Trophoblast cell (in vitro differentiated cells and primary cell): ENCODE results near the gene FUT8.

Experiments used
- DNase-seq, 2 donors: peaks; one replicate each; pipeline ENCODE4 v3.0.0-alpha.2; 2016
- H2AFZ ChIP-seq: 2 replicates; pipeline ENCODE4 v1.6.1; 2013; ENCODE audit warnings: low read length, moderate library complexity, mild to moderate bottlenecking; ENCODE audit not compliant: insufficient read depth, poor library complexity
- H2AK5ac ChIP-seq: 2 replicates; pipeline ENCODE4 v1.6.1; 2013; ENCODE audit warnings: mild to moderate bottlenecking, low read length
- H2BK120ac ChIP-seq: 2 replicates; pipeline ENCODE4 v1.6.1; 2013; ENCODE audit warnings: low read length, mild to moderate bottlenecking, moderate library complexity; ENCODE audit not compliant: insufficient read depth, poor library complexity
- H2BK12ac ChIP-seq: 2 replicates; pipeline ENCODE4 v1.6.1; 2013; ENCODE audit warnings: mild to moderate bottlenecking, low read length, moderate library complexity
- H2BK5ac ChIP-seq: 2 replicates; pipeline ENCODE4 v1.6.1; 2013; ENCODE audit warnings: low read length, low read depth, moderate library complexity, mild to moderate bottlenecking; ENCODE audit not compliant: poor library complexity
- H3K14ac ChIP-seq: 2 replicates; pipeline ENCODE4 v1.6.1; 2013; ENCODE audit warnings: mild to moderate bottlenecking, low read length
- H3K18ac ChIP-seq: 2 replicates; pipeline ENCODE4 v1.6.1; 2013; ENCODE audit warnings: mild to moderate bottlenecking, low read length
- H3K23ac ChIP-seq: 2 replicates; pipeline ENCODE4 v1.6.1; 2013; ENCODE audit warnings: low read length
- H3K27ac ChIP-seq: 2 replicates; pipeline ENCODE4 v1.5.1; 2013; ENCODE audit warnings: low read depth, mild to moderate bottlenecking, inconsistent platforms, low read length, moderate library complexity
- H3K27me3 ChIP-seq: 2 replicates; pipeline ENCODE4 v1.6.1; 2013; ENCODE audit warnings: inconsistent platforms, mild to moderate bottlenecking, low read length, moderate library complexity; ENCODE audit not compliant: insufficient read depth
- H3K36me3 ChIP-seq, 2 experiments: 1 replicate in 1 of 2; 2 replicates in 1 of 2; pipeline ENCODE4 v1.6.1; 2013; ENCODE audit warnings: low read length in 2 of 2, mild to moderate bottlenecking in 2 of 2, moderate library complexity in 1 of 2; ENCODE audit not compliant: insufficient read depth in 2 of 2, control insufficient read depth in 1 of 2
- H3K4ac ChIP-seq: 2 replicates; pipeline ENCODE4 v1.6.1; 2013; ENCODE audit warnings: low read depth, mild to moderate bottlenecking, low read length, moderate library complexity
- H3K4me1 ChIP-seq, 2 experiments: 1 replicate in 1 of 2; 2 replicates in 1 of 2; pipeline ENCODE4 v1.6.1; 2013; ENCODE audit warnings: low read length in 2 of 2, mild to moderate bottlenecking in 2 of 2, moderate library complexity in 1 of 2; ENCODE audit not compliant: insufficient read depth in 2 of 2, control insufficient read depth in 1 of 2
- H3K4me2 ChIP-seq: 2 replicates; pipeline ENCODE4 v1.6.1; 2013; ENCODE audit warnings: inconsistent platforms, mild to moderate bottlenecking, low read length, moderate library complexity
- H3K4me3 ChIP-seq: 2 replicates; pipeline ENCODE4 v1.5.1; 2013; ENCODE audit warnings: mild to moderate bottlenecking, low read depth, low read length, inconsistent platforms
- H3K79me1 ChIP-seq: one replicate; pipeline ENCODE4 v1.6.1; 2013; ENCODE audit warnings: low read length
- H3K79me2 ChIP-seq: 2 replicates; pipeline ENCODE4 v1.6.1; 2013; ENCODE audit warnings: low read length, mild to moderate bottlenecking; ENCODE audit not compliant: control insufficient read depth, insufficient read depth, poor library complexity
- H3K9ac ChIP-seq: 2 replicates; pipeline ENCODE4 v1.6.1; 2013; ENCODE audit warnings: mild to moderate bottlenecking, low read length
- H3K9me3 ChIP-seq: 2 replicates; pipeline ENCODE4 v1.6.1; 2013; ENCODE audit warnings: low read depth, mild to moderate bottlenecking, control low read depth, inconsistent platforms, low read length; ENCODE audit not compliant: insufficient read depth
- H4K12ac ChIP-seq: 2 replicates; pipeline ENCODE4 v1.6.1; 2013; ENCODE audit warnings: low read depth, mild to moderate bottlenecking, low read length, moderate library complexity
- H4K8ac ChIP-seq: 2 replicates; pipeline ENCODE4 v1.6.1; 2013; ENCODE audit warnings: low read depth, mild to moderate bottlenecking, low read length, moderate library complexity
- H4K91ac ChIP-seq: one replicate; pipeline ENCODE4 v1.6.1; 2013; ENCODE audit warnings: low read depth, mild to moderate bottlenecking, low read length, moderate library complexity
- WGBS: extraction: QIAGEN DNeasy Blood & Tissue Kit; methylation state at CpG from one replicate; pipeline ENCODE4 v1.1.7; 2013; ENCODE audit warnings: missing lambda C conversion rate; ENCODE audit not compliant: insufficient read length, insufficient coverage; ENCODE audit errors: extremely low coverage; 5-methylcytosine and 5-hydroxymethylcytosine counted together

FUT8 gene

GRCh38 chr14:65650826-65651225, 238.3 kb downstream of the FUT8 start:
- H3K9ac ChIP-seq, result no peak overlapping the region
- H3K4me1 ChIP-seq, result no peaks in the 10 kb centered on the region
- no peak overlapping the region for H3K27ac ChIP-seq
- H3K14ac ChIP-seq, result no peak overlapping the region
- H4K8ac ChIP-seq, result no peak overlapping the region
- no peak overlapping the region for H4K12ac ChIP-seq
- H3K36me3 ChIP-seq, result peaks cover 4 to 5% of the 10 kb centered on the region in 2 experiments
- H3K4me2 ChIP-seq, result no peak overlapping the region
- no peak overlapping the region for H2BK12ac ChIP-seq
- no peak overlapping the region for H4K91ac ChIP-seq
- DNase-seq, result no peak
- no CpG with 5 or more reads among the region's 2 CpGs for WGBS
- H3K79me1 ChIP-seq, result no peaks in the 10 kb centered on the region
- no peak overlapping the region for H3K4ac ChIP-seq
- no peaks in the 10 kb centered on the region for H3K9me3 ChIP-seq
- H3K23ac ChIP-seq, result no peak overlapping the region
- no peaks in the 10 kb centered on the region for H3K79me2 ChIP-seq
- no peak overlapping the region for H3K18ac ChIP-seq
- H2BK5ac ChIP-seq, result no peak overlapping the region
- H3K4me3 ChIP-seq, result no peak overlapping the region
- H2BK120ac ChIP-seq, result no peak overlapping the region
- no peak overlapping the region for H2AFZ ChIP-seq
- no peaks in the 10 kb centered on the region for H3K27me3 ChIP-seq
- H2AK5ac ChIP-seq, result no peak overlapping the region

DNA sequence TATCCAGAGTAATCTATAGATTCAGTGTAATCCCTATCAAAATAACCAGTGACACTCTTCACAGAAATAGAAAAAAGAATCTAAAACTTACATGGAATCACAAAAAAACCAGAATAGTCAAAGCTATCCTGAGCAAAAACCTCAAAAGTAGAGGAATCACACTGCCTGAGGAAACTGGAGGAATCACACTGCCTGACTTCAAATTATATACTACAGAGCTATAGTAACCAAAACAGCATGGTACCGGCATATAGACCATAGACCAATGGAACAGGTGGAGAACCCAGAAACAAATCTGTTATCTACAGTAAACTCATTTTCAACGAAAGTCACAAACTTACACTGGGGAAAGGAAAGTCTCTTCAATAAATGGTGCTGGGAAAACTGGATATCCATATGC, 244.0 kb downstream of the FUT8 start:
- Histone ChIP-seq H4K12ac (no peak overlapping the region), H3K79me2 (no peaks in the 10 kb centered on the region), H4K91ac (no peak overlapping the region), H2BK120ac (no peak overlapping the region), H2AK5ac (no peak overlapping the region), H3K4ac (no peak overlapping the region), H3K9ac (no peak overlapping the region), H3K27ac (no peak overlapping the region), H2AFZ (no peak overlapping the region), H3K18ac (no peak overlapping the region), H3K23ac (no peak overlapping the region), H3K4me1 (no peaks in the 10 kb centered on the region), H3K14ac (no peak overlapping the region), H3K79me1 (no peaks in the 10 kb centered on the region), H4K8ac (no peak overlapping the region), H2BK5ac (no peak overlapping the region), H3K27me3 (no peaks in the 10 kb centered on the region), H3K9me3 (no peaks in the 10 kb centered on the region), H3K4me2 (no peak overlapping the region), H2BK12ac (no peak overlapping the region), H3K36me3 (peaks cover 2 to 4% of the 10 kb centered on the region in 2 experiments), H3K4me3 (no peak overlapping the region)
- DNase-seq, result no peak
- WGBS, result no CpG with 5 or more reads among the region's 2 CpGs

DNA sequence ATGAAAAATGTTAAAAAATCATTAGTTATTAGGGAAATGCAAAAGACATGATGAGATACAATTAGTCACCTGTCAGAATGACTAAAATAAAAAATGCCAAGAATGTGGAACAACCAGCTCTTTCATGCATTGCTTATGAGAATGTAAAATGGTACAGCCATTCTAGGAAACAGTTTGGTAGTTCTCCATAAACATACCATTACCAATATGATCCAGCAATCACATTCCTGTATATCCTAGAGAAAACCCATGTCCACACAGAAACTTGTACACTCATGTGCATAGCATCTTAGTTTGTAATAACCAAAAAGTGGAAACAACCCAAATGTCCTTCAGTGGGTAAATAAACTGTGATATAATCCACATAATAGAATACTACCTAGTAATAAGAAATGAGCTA, 245.7 kb downstream of the FUT8 start:
- no peak overlapping the region for H3K14ac ChIP-seq
- no peak overlapping the region for H2BK5ac ChIP-seq
- H3K79me2 ChIP-seq, result no peaks in the 10 kb centered on the region
- no peak overlapping the region for H2AK5ac ChIP-seq
- peak; percentile 3 to 74 for DNase-seq
- H4K12ac ChIP-seq, result no peak overlapping the region
- H3K18ac ChIP-seq, result no peak overlapping the region
- H3K27me3 ChIP-seq, result no peaks in the 10 kb centered on the region
- no peak overlapping the region for H2AFZ ChIP-seq
- no peak overlapping the region for H3K4ac ChIP-seq
- no peak overlapping the region for H3K4me3 ChIP-seq
- no peaks in the 10 kb centered on the region for H3K9me3 ChIP-seq
- no peak overlapping the region for H4K91ac ChIP-seq
- H2BK12ac ChIP-seq, result no peak overlapping the region
- no peak overlapping the region for H3K27ac ChIP-seq
- H3K4me1 ChIP-seq, result no peaks in the 10 kb centered on the region
- H3K4me2 ChIP-seq, result no peak overlapping the region
- no peak overlapping the region for H2BK120ac ChIP-seq
- H3K9ac ChIP-seq, result no peak overlapping the region
- H3K36me3 ChIP-seq, result peaks cover 0 to 4% of the 10 kb centered on the region in 2 experiments
- no peak overlapping the region for H3K23ac ChIP-seq
- no peak overlapping the region for H4K8ac ChIP-seq
- no peaks in the 10 kb centered on the region for H3K79me1 ChIP-seq

- Histone ChIP-seq H3K9me3 (no peaks in the 10 kb centered on the region), H3K36me3 (no peaks in the 10 kb centered on the region), H2AFZ (no peak overlapping the region), H2BK5ac (no peak overlapping the region), H3K27me3 (no peaks in the 10 kb centered on the region), H3K27ac (no peak overlapping the region), H3K18ac (no peak overlapping the region), H3K9ac (no peak overlapping the region), H3K14ac (no peak overlapping the region), H4K91ac (no peak overlapping the region), H2AK5ac (no peak overlapping the region), H3K4ac (no peak overlapping the region), H3K79me1 (no peaks in the 10 kb centered on the region), H3K4me1 (no peaks in the 10 kb centered on the region), H2BK120ac (no peak overlapping the region), H3K4me2 (no peak overlapping the region), H4K12ac (no peak overlapping the region), H4K8ac (no peak overlapping the region), H3K23ac (no peak overlapping the region), H3K79me2 (no peaks in the 10 kb centered on the region), H2BK12ac (no peak overlapping the region), H3K4me3 (no peak overlapping the region)
- DNase-seq, result no peak
- no CpG with 5 or more reads among the region's 3 CpGs for WGBS
Observed at GRCh38 chr14:65661865-65662264, 249.3 kb downstream of the FUT8 start.

DNA sequence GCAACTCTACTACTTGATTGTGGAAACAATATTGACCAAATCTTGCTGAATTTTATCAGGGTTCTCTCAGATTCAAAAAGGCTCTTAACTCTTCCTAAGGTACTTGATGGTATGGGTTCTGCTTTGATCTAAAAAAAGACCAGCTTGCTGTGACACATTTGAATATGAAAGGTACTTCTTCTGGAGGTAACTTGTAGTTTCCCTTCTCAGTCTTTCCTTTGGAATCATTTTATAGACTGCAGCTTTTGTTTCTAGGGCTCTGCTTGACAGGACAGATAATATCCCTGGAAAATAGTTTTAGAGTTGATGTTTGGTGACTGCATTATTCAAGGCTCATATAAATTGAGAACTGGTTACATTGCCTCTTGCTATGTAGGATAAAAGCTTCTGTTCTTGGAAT, 251.9 kb downstream of the FUT8 start:
- no peaks in the 10 kb centered on the region for H3K9me3 ChIP-seq
- no peak overlapping the region for H3K4me2 ChIP-seq
- no peak overlapping the region for H4K91ac ChIP-seq
- no peak overlapping the region for H2BK5ac ChIP-seq
- no peaks in the 10 kb centered on the region for H3K4me1 ChIP-seq
- H3K79me1 ChIP-seq, result no peaks in the 10 kb centered on the region
- H3K18ac ChIP-seq, result no peak overlapping the region
- no peak overlapping the region for H3K9ac ChIP-seq
- no peak overlapping the region for H3K4ac ChIP-seq
- no peak overlapping the region for H4K8ac ChIP-seq
- no peak overlapping the region for H2AK5ac ChIP-seq
- H3K27ac ChIP-seq, result no peak overlapping the region
- no peaks in the 10 kb centered on the region for H3K27me3 ChIP-seq
- H4K12ac ChIP-seq, result no peak overlapping the region
- H2AFZ ChIP-seq, result no peak overlapping the region
- H2BK120ac ChIP-seq, result no peak overlapping the region
- DNase-seq, result no peak
- H3K79me2 ChIP-seq, result no peaks in the 10 kb centered on the region
- H3K14ac ChIP-seq, result no peak overlapping the region
- H3K23ac ChIP-seq, result no peak overlapping the region
- no peak overlapping the region for H3K4me3 ChIP-seq
- H3K36me3 ChIP-seq, result peaks cover 0 to 3% of the 10 kb centered on the region in 2 experiments
- no peak overlapping the region for H2BK12ac ChIP-seq
